Suprapubic skin (tissue), 4 donors: Measurements from ENCODE around the gene LGALS1. TPM values are rescaled to one million over a fixed set of nuclear protein-coding genes. Genes with fewer than 3 reads are reported as not detected.

ENCODE experiments used
- DNase-seq, 2 donors: peaks; one replicate each; pipeline ENCODE4 v3.0.0-alpha.2; 2019; ENCODE audit warnings: low spot score in 2 of 2
- H3K27ac ChIP-seq: fragments of 200-600 bp; sonication (generic); one replicate; pipeline ENCODE4 v1.5.1; 2019
- H3K27me3 ChIP-seq: fragments of 200-600 bp; sonication (generic); one replicate; pipeline ENCODE4 v1.5.1; 2019
- H3K36me3 ChIP-seq: fragments of 200-600 bp; sonication (generic); one replicate; pipeline ENCODE4 v1.5.1; 2019
- H3K4me1 ChIP-seq: fragments of 200-600 bp; sonication (generic); one replicate; pipeline ENCODE4 v1.5.1; 2019
- H3K4me3 ChIP-seq: fragments of 200-600 bp; sonication (generic); one replicate; pipeline ENCODE4 v1.5.1; 2019; ENCODE audit warnings: mild to moderate bottlenecking
- H3K9me3 ChIP-seq: fragments of 200-600 bp; sonication (generic); one replicate; pipeline ENCODE4 v1.5.1; 2019
- EP300 ChIP-seq: sonication (generic); formaldehyde crosslinking; IDR thresholded peaks from one replicate; pipeline ENCODE4 v1.6.1; 2017; ENCODE audit warnings: antibody characterized with exemption
- POLR2A ChIP-seq, 2 donors: fragments of 450-650 bp; IDR thresholded peaks; one replicate each; pipeline ENCODE4 v1.6.1; 2017; ENCODE audit warnings: antibody characterized with exemption in 2 of 2, mild to moderate bottlenecking in 2 of 2, moderate library complexity in 2 of 2
- POLR2AphosphoS5 ChIP-seq, 3 donors: sonication (generic); formaldehyde crosslinking; IDR thresholded peaks; one replicate each; pipeline ENCODE4 v1.6.1; 2017; ENCODE audit warnings: antibody characterized with exemption in 3 of 3
- WGBS: methylation state at CpG from one replicate; pipeline ENCODE4 v1.1.5; 2018; 5-methylcytosine and 5-hydroxymethylcytosine counted together
- total RNA-seq, 4 donors: library from RNA; depleted of rRNA; stranded (reverse); fragments of >200 nt; gene quantifications; one replicate each; pipeline ENCODE4 v1.1.0, GENCODE V29; 2016
- TF ChIP-seq, protein P1 (sequence below), 2 donors: fragments of 200-600 bp in 1 of 2; fragments of 450-650 bp in 1 of 2; sonication (generic) in 1 of 2; IDR thresholded peaks; one replicate each; pipeline ENCODE4 v1.5.1; 2016 to 2019; ENCODE audit warnings: antibody characterized with exemption in 2 of 2, mild to moderate bottlenecking in 1 of 2, moderate library complexity in 1 of 2

The LGALS1 gene
- total RNA-seq, 4 donors from 2014 or later: 138 to 277 (median 207) TPM

DNA sequence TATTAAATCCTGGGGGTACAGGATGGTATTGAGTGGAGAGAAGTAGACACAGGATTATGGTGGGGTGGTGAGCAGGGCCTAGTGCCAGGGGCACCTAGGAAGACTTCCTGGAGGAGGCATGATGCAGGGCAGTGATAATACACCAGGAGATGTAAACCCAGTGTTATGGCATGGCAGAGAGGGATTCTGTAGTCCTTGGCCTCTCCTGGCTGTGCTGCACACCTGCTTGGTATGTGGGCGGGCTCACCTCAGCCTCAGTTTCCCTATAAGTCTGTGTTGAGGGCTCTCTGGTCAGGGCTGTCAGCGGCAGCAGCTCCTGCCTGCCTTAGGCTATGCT lies 14.8 kb upstream of the LGALS1 start:
- WGBS: 47% methylated on average over 2 of the region's 2 CpGs

DNA sequence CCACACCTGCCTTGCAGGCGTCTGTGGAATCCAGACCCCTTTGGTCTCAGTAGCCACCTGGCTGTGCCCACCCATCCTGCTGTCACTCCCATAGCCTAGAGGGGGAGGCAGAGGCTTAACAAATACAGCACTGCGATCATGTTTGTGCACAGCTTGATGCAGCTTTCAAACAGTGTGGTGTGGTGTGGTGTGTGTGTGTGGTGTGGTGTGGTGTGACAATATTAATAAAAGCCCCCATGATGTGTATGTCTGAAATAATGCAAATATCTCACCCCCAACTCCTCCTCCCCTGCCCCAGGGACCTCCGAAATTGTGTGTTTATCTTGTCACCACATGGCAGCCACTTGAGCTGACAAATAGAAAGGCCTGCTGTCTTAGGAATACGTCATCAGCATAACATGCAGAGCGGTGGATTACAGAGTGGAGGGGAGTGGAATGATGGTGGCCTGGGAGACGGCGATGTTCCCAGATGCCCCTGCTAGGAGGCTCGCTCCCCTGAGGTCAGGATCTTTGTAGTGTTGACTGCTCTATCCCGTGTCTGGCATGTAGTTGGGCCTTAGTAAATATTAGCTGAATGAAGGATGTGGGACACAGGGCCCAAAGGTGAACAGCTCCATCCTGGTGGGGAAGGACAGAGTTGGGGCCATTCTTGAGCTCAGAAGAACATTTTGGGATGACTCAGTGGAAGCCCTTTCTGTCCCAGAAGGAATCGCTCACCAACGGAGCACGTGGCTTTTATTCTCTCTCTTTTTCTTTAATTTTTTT lies 14.1 kb upstream of the LGALS1 start:
- Histone ChIP-seq H3K27ac (peak overlapping the region; percentile 67), H3K4me3 (no peak overlapping the region), H3K4me1 (peaks cover 36% of the 10 kb centered on the region), H3K9me3 (no peaks in the 10 kb centered on the region), H3K27me3 (no peaks in the 10 kb centered on the region), H3K36me3 (peaks cover 8% of the 10 kb centered on the region)
- WGBS: 49% methylated on average over 12 of the region's 12 CpGs
- TF ChIP-seq POLR2AphosphoS5 (IDR thresholded peaks at IDR 0.05) (no peak), POLR2A (IDR thresholded peaks at IDR 0.05) (no peak)
- TF ChIP-seq, protein P1, sequence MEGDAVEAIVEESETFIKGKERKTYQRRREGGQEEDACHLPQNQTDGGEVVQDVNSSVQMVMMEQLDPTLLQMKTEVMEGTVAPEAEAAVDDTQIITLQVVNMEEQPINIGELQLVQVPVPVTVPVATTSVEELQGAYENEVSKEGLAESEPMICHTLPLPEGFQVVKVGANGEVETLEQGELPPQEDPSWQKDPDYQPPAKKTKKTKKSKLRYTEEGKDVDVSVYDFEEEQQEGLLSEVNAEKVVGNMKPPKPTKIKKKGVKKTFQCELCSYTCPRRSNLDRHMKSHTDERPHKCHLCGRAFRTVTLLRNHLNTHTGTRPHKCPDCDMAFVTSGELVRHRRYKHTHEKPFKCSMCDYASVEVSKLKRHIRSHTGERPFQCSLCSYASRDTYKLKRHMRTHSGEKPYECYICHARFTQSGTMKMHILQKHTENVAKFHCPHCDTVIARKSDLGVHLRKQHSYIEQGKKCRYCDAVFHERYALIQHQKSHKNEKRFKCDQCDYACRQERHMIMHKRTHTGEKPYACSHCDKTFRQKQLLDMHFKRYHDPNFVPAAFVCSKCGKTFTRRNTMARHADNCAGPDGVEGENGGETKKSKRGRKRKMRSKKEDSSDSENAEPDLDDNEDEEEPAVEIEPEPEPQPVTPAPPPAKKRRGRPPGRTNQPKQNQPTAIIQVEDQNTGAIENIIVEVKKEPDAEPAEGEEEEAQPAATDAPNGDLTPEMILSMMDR (IDR thresholded peaks at IDR 0.05): peak in 1 of 2 donors; percentile 11
- no peak for DNase-seq

More for the DNA sequence above, 14.8 kb upstream of the LGALS1 start:
- H3K27me3 ChIP-seq: no peaks in the 10 kb centered on the region
- no peaks in the 10 kb centered on the region for H3K9me3 ChIP-seq
- DNase-seq: no peak
- no peak overlapping the region for H3K4me3 ChIP-seq
- no peak for TF ChIP-seq EP300
- TF ChIP-seq, protein P1 (IDR thresholded peaks at IDR 0.05): no peak
- no peak for TF ChIP-seq POLR2A (IDR thresholded peaks at IDR 0.05)
- no peak for TF ChIP-seq POLR2AphosphoS5 (IDR thresholded peaks at IDR 0.05)
- peaks cover 4% of the 10 kb centered on the region for H3K36me3 ChIP-seq
- H3K4me1 ChIP-seq: peaks cover 36% of the 10 kb centered on the region
- peak overlapping the region; percentile 15 for H3K27ac ChIP-seq

DNA sequence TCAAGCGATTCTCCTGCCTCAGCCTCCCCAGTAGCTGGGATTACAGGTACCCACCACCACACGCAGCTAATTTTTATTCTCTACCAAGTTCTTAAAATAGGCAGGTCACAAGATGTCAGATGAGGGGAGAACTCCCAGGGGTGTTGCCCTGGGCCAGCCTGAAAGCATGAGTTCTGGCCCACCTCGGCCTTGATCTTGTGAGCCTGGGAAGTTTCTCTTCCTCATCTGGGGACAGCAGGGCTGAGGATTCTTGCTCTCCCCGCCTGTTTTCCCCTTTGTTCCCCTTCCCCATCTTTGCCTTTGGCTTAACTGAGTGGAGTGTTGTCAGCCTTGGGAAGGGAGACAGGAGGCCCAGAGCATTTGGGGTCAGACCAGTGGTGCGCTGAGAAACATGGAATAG lies 13.4 kb upstream of the LGALS1 start:
- H3K9me3 ChIP-seq: no peaks in the 10 kb centered on the region
- DNase-seq: no peak
- peak overlapping the region; percentile 35 for H3K27ac ChIP-seq
- no peak overlapping the region for H3K4me3 ChIP-seq
- peaks cover 8% of the 10 kb centered on the region for H3K36me3 ChIP-seq
- peaks cover 36% of the 10 kb centered on the region for H3K4me1 ChIP-seq
- no peaks in the 10 kb centered on the region for H3K27me3 ChIP-seq
- no peak for TF ChIP-seq EP300
- TF ChIP-seq POLR2AphosphoS5 (IDR thresholded peaks at IDR 0.05): no peak
- 75% methylated on average over 5 of the region's 5 CpGs for WGBS

DNA sequence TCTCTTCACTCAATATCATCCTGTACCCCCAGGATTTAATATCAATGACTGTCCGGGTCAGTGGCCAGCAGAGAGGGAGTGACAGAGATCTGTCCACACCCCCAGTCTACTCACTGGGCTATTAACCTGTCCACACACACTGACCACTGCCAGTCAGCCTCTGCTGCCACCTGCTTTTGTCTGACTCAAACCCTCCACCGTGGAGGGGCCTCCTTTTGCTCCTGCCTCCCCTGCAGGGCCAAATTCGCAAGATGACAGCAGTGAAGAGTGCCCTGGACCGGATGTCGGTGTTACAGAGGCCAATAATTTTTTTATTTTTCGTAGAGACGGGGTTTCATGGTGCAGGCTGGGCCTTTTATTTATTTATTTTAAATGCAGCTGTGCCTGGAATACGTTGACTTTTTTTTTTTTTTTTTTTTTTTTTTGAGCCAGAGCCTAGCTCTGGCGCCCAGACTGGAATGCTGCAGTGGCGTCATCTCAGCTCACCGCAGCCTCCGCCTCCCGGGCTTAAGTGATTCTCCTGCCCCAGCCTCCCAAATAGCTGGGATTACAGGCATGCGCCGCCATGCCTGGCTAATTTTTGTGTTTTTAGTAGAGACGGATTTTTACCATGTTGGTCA lies 11.8 kb upstream of the LGALS1 start:
- Histone ChIP-seq H3K27me3 (no peaks in the 10 kb centered on the region), H3K4me3 (no peak overlapping the region), H3K9me3 (no peaks in the 10 kb centered on the region), H3K27ac (no peak overlapping the region), H3K4me1 (peaks cover 28% of the 10 kb centered on the region), H3K36me3 (peaks cover 8% of the 10 kb centered on the region)
- WGBS: 79% methylated on average over 16 of the region's 16 CpGs
- DNase-seq: no peak
- TF ChIP-seq POLR2A (IDR thresholded peaks at IDR 0.05): no peak

DNA sequence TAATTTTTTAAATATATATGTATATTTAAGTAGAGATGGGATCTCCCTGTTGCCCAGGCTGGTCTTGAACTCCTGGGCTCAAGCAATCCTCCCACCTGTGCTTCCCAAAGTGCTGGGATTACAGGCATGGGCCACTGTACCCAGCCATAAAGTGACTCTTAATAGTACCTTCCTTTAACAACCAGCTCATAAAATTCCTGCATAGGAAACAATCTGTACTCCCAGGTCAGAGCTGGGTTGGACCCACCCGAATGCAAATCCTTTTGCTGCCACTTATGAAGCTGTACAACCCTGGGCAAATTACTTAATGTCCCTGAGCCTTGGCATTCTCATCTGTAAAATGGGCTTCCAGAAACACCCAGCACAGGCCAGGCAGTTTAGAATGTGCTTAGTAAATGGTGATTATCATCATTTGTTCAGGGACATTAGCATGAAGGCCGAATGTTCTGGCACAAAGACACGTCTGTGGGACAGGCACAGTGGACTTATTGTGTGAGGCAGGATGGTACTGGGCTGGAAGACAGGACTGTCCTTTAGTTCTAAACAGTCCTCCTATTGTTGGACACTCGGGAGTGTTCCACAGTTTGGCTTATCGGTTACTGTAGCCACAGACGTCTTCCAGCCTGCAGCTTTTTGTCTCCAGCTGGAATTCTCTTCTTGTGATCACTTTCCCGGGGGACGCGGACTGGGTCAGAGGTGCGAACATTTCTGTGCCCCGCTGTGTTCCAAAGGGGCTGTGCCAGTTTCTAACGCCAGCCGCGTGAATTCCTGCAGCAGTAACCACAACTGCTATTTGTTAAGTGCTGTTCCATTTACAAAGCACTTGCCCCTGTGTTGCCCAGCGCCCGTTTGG lies 11.0 kb upstream of the LGALS1 start:
- TF ChIP-seq EP300 (no peak), POLR2A (IDR thresholded peaks at IDR 0.05) (no peak), POLR2AphosphoS5 (IDR thresholded peaks at IDR 0.05) (no peak)
- TF ChIP-seq, protein P1 (IDR thresholded peaks at IDR 0.05): no peak
- no peaks in the 10 kb centered on the region for H3K27me3 ChIP-seq
- 70% methylated on average over 16 of the region's 16 CpGs for WGBS
- peak overlapping the region; percentile 39 for H3K27ac ChIP-seq
- H3K4me1 ChIP-seq: peaks cover 21% of the 10 kb centered on the region
- no peaks in the 10 kb centered on the region for H3K9me3 ChIP-seq
- no peak overlapping the region for H3K4me3 ChIP-seq
- no peak for DNase-seq
- H3K36me3 ChIP-seq: peaks cover 8% of the 10 kb centered on the region

DNA sequence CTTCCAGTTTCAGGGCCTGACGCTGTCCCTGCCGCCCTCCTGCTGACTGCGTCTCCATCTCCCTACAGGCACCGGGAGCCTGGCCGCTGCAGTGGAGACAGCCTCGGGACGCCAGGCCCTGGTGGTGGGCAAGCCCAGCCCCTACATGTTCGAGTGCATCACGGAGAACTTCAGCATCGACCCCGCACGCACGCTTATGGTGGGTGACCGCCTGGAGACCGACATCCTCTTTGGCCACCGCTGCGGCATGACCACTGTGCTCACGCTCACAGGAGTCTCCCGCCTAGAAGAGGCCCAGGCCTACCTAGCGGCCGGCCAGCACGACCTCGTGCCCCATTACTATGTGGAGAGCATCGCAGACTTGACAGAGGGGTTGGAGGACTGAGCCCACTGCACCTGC lies 9.9 kb upstream of the LGALS1 start:
- H3K4me1 ChIP-seq: peaks cover 11% of the 10 kb centered on the region
- WGBS: 98% methylated on average over 17 of the region's 24 CpGs
- no peaks in the 10 kb centered on the region for H3K27me3 ChIP-seq
- DNase-seq: no peak
- TF ChIP-seq POLR2A (IDR thresholded peaks at IDR 0.05) (no peak), POLR2AphosphoS5 (IDR thresholded peaks at IDR 0.05) (no peak), EP300 (no peak)
- TF ChIP-seq, protein P1 (IDR thresholded peaks at IDR 0.05): no peak
- H3K4me3 ChIP-seq: no peak overlapping the region
- peaks cover 8% of the 10 kb centered on the region for H3K36me3 ChIP-seq
- H3K27ac ChIP-seq: no peak overlapping the region
- H3K9me3 ChIP-seq: no peaks in the 10 kb centered on the region
